Keratinocyte (primary cell): ENCODE results near the gene ADARB2. TPM values are rescaled to one million over a fixed set of nuclear protein-coding genes. Genes with fewer than 3 reads are reported as not detected.

Experiments
- DNase-seq: peaks from one replicate; pipeline ENCODE4 v3.0.0-alpha.2; 2011; ENCODE audit warnings: low read depth, missing footprints, low spot score
- FAIRE-seq: peaks from 2 replicates; lab custom pipeline; 2011; peaks lifted over from hg19 to GRCh38; lab: Jason Lieb, UNC
- H2AFZ ChIP-seq: 2 replicates; pipeline ENCODE4 v1.6.0; 2012; ENCODE audit warnings: low read length, control low read depth, inconsistent platforms; ENCODE audit not compliant: control insufficient read depth
- H3K27ac ChIP-seq: 2 replicates; pipeline ENCODE4 v1.5.1; 2011; ENCODE audit warnings: low read length; ENCODE audit not compliant: control insufficient read depth, insufficient read depth
- H3K27me3 ChIP-seq: 3 replicates; pipeline ENCODE4 v1.6.0; 2011; ENCODE audit warnings: low read length; ENCODE audit not compliant: control insufficient read depth, insufficient read depth; ENCODE audit errors: extremely low read depth
- H3K36me3 ChIP-seq, 2 experiments: 2 replicates in 1 of 2; 3 replicates in 1 of 2; pipeline ENCODE4 v1.5.1; 2011; ENCODE audit warnings: low read length in 2 of 2, mild to moderate bottlenecking in 1 of 2; ENCODE audit not compliant: control insufficient read depth in 2 of 2, insufficient read depth in 2 of 2; ENCODE audit errors: extremely low read depth in 1 of 2
- H3K4me1 ChIP-seq: 3 replicates; pipeline ENCODE4 v1.5.1; 2011; ENCODE audit warnings: low read length; ENCODE audit not compliant: control insufficient read depth, insufficient read depth; ENCODE audit errors: extremely low read depth
- H3K4me2 ChIP-seq: 3 replicates; pipeline ENCODE4 v1.6.0; 2011; ENCODE audit warnings: low read depth, low read length; ENCODE audit not compliant: control insufficient read depth, insufficient read depth; ENCODE audit errors: extremely low read depth
- H3K4me3 ChIP-seq, 3 experiments: fragments of 200-600 bp in 1 of 3; sonication (generic) in 1 of 3; 2 replicates in 2 of 3; 3 replicates in 1 of 3; pipeline ENCODE4 v1.5.1; 2011 to 2016; ENCODE audit warnings: low read length in 3 of 3, mild to moderate bottlenecking in 3 of 3, control low read depth in 2 of 3, inconsistent platforms in 1 of 3, low read depth in 1 of 3, mixed read lengths in 1 of 3, mixed run types in 1 of 3, moderate library complexity in 1 of 3; ENCODE audit not compliant: control insufficient read depth in 2 of 3, insufficient read depth in 2 of 3; ENCODE audit errors: extremely low read depth in 1 of 3
- H3K79me2 ChIP-seq: 2 replicates; pipeline ENCODE4 v1.6.0; 2012; ENCODE audit warnings: low read length; ENCODE audit not compliant: control insufficient read depth, insufficient read depth
- H3K9ac ChIP-seq: 3 replicates; pipeline ENCODE4 v1.6.0; 2011; ENCODE audit warnings: low read length; ENCODE audit not compliant: control insufficient read depth, insufficient read depth; ENCODE audit errors: extremely low read depth
- H3K9me1 ChIP-seq: 3 replicates; pipeline ENCODE4 v1.6.0; 2011; ENCODE audit warnings: low read length; ENCODE audit not compliant: control insufficient read depth, insufficient read depth; ENCODE audit errors: extremely low read depth
- H3K9me3 ChIP-seq: 2 replicates; pipeline ENCODE4 v1.5.1; 2012; ENCODE audit warnings: low read depth, low read length; ENCODE audit not compliant: control insufficient read depth
- H4K20me1 ChIP-seq: 3 replicates; pipeline ENCODE4 v1.6.0; 2011; ENCODE audit warnings: low read length; ENCODE audit not compliant: control insufficient read depth, insufficient read depth; ENCODE audit errors: extremely low read depth
- CTCF ChIP-seq, 3 experiments: IDR thresholded peaks in 1 of 3; conservative IDR thresholded peaks in 1 of 3; optimal IDR thresholded peaks in 1 of 3; 2 replicates in 2 of 3; 3 replicates in 1 of 3; pipeline versions ENCODE3 to v1.5.1; 2011; ENCODE audit warnings: low read length in 3 of 3, mild to moderate bottlenecking in 3 of 3, moderate library complexity in 2 of 3, control low read depth in 1 of 3, inconsistent platforms in 1 of 3; ENCODE audit not compliant: insufficient read depth in 2 of 3; ENCODE audit errors: extremely low read depth in 1 of 3
- EZH2 ChIP-seq: IDR thresholded peaks from one replicate; pipeline ENCODE4 v1.6.1; 2012; ENCODE audit warnings: inconsistent platforms, mild to moderate bottlenecking, low read length, moderate library complexity
- dilution Hi-C: fragments of 300-500 bp; cut with MboI; formaldehyde crosslinking; loops from one replicate; pipeline ENCODE4 v1.7.0; 2020; ENCODE audit warnings: low sequenced_read_pairs; ENCODE audit not compliant: extremely low pct_ligation_motif_present
- polyA plus RNA-seq, 5 experiments: library from polyadenylated mRNA; depleted of rRNA in 3 of 5; stranded (reverse) in 3 of 5; stranded (forward) in 1 of 5; unstranded in 1 of 5; fragments of >200 nt; gene quantifications; 1 replicate in 1 of 5; 2 replicates in 3 of 5; 3 replicates in 1 of 5; pipeline versions ENCODE4 v1.2.1 to v1.2.3, GENCODE V29; 2011 to 2012; ENCODE audit warnings: missing spikeins in 2 of 5, low read depth in 1 of 5, low replicate concordance in 1 of 5

Gene ADARB2
- polyA plus RNA-seq, 1 donor (not counting 4 experiments of a cell fraction or from before 2014, with no cell fraction given) = not detected

DNA sequence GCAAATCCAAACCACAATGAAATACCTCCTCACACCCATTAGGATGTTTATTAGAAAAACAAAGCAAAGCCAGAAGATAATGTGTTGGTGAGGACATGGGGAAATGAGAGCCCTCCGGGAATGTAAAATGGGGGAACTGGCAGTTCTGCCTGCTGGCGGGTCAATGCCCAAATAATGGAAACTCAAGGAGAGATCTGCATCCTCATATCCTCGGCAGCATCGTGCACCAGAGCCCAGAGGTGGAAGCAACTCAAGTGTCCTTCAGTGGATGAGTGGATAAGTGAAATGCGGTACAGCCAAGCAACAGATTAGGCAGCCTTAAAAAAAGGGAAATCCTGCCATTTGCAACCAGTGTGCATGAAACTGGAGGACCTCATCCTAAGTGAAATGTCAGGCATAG is 356.0 kb downstream of the ADARB2 start:
- Histone ChIP-seq H3K9ac (no peak overlapping the region), H3K27me3 (no peaks in the 10 kb centered on the region), H3K79me2 (no peaks in the 10 kb centered on the region), H3K27ac (no peak overlapping the region), H3K36me3 (no peaks in the 10 kb centered on the region), H3K4me3 (no peak overlapping the region), H2AFZ (no peak overlapping the region), H3K9me1 (no peaks in the 10 kb centered on the region), H3K4me1 (no peaks in the 10 kb centered on the region), H4K20me1 (no peaks in the 10 kb centered on the region), H3K4me2 (no peak overlapping the region), H3K9me3 (no peaks in the 10 kb centered on the region)
- TF ChIP-seq EZH2 (no peak), CTCF (optimal IDR thresholded peaks at IDR 0.05 in 1 of 3, IDR thresholded peaks at IDR 0.05 in 1 of 3, conservative IDR thresholded peaks at IDR 0.05 in 1 of 3; ENCODE audit: extremely low read depth in 1 of 3, insufficient read depth in 2 of 3, low read length in 3 of 3) (no peak)
- no peak for FAIRE-seq
- dilution Hi-C loops = no loop called here
- DNase-seq = no peak

- Histone ChIP-seq H3K27ac (no peak overlapping the region), H3K9ac (no peak overlapping the region), H3K27me3 (no peaks in the 10 kb centered on the region), H3K79me2 (no peaks in the 10 kb centered on the region), H3K4me2 (no peak overlapping the region), H3K36me3 (no peaks in the 10 kb centered on the region), H2AFZ (no peak overlapping the region), H3K4me1 (no peaks in the 10 kb centered on the region), H3K4me3 (no peak overlapping the region), H3K9me3 (peaks cover 5% of the 10 kb centered on the region), H4K20me1 (no peaks in the 10 kb centered on the region), H3K9me1 (no peaks in the 10 kb centered on the region)
- FAIRE-seq (no peak), DNase-seq (no peak)
- dilution Hi-C loops = no loop called here
- TF ChIP-seq CTCF (optimal IDR thresholded peaks at IDR 0.05 in 1 of 3, IDR thresholded peaks at IDR 0.05 in 1 of 3, conservative IDR thresholded peaks at IDR 0.05 in 1 of 3; ENCODE audit: extremely low read depth in 1 of 3, insufficient read depth in 2 of 3, low read length in 3 of 3) (no peak), EZH2 (no peak)
These were observed 357.1 kb downstream of the ADARB2 start for GRCh38 chr10:1380088-1380671.
